ENCODE results near the gene DCANP1. TPM values are rescaled to one million over a fixed set of nuclear protein-coding genes. Genes with fewer than 3 reads are reported as not detected.

Gene DCANP1
- total and polyA plus RNA-seq, 2 donors (not counting 1 experiment from before 2014, with no cell fraction given), result not detected

- CTCF ChIA-PET, result interaction anchor here (1.0 kb wide), 1 partner anchor 19 kb away, joined by 3 read pairs; no protein-coding TSS in a partner anchor
- H3K4me3 Mint-ChIP-seq, result no peak overlapping the region
- H3K27ac Mint-ChIP-seq, result no peak overlapping the region
Measured at GRCh38 chr5:135395451-135395850, 51.7 kb downstream of the DCANP1 start.

More at GRCh38 chr5:135395451-135395850, 51.7 kb downstream of the DCANP1 start:
- no peaks in the 10 kb centered on the region for H3K27me3 Mint-ChIP-seq
- H3K36me3 ChIP-seq (replicated peaks in 1 of 2; ENCODE audit: control extremely low read depth in 1 of 2, control insufficient read depth in 1 of 2, extremely low read depth in 1 of 2, insufficient read depth in 2 of 2, low read length in 1 of 2), result peaks cover 0 to 6% of the 10 kb centered on the region in 2 experiments
- no peak for DNase-seq
- POLR2A ChIA-PET, result no interaction called here
- intact Hi-C loops (cut with micrococcal nuclease), result loop anchor here (5.0 kb wide), 1 partner anchor 737 kb away; the partner anchor contains the start of gene SMAD5
- peaks cover 0 to 7% (median 0%) of the 10 kb centered on the region in 3 donors for H3K9me3 ChIP-seq (ENCODE audit: control extremely low read depth in 1 of 3, control insufficient read depth in 2 of 3, insufficient read depth in 1 of 3, low read length in 2 of 3)
- ATAC-seq (ENCODE audit: low read depth), result no peak
- H3K4me1 Mint-ChIP-seq, result peaks cover 76% of the 10 kb centered on the region
- H4K20me1 ChIP-seq (ENCODE audit: control insufficient read depth, insufficient read depth, low read length, poor library complexity, severe bottlenecking), result peaks cover 49% of the 10 kb centered on the region
- peaks cover 84% of the 10 kb centered on the region for H3K79me2 ChIP-seq (ENCODE audit: control insufficient read depth, insufficient read depth, low read length)
- peak overlapping the region in 1 of 5 experiments; percentile 12 for H3K4me3 ChIP-seq (ENCODE audit: control extremely low read depth in 1 of 5, extremely low read depth in 1 of 5, insufficient read depth in 1 of 5, low read depth in 2 of 5, low read length in 4 of 5)
- no peaks in the 10 kb centered on the region for H3K9me3 Mint-ChIP-seq (ENCODE audit: insufficient read depth)
- no peaks in the 10 kb centered on the region for H3K27me3 ChIP-seq (replicated peaks in 1 of 4; ENCODE audit: control extremely low read depth in 1 of 4, control insufficient read depth in 3 of 4, insufficient read depth in 4 of 4, low read length in 3 of 4)
- no peak overlapping the region for H3K4me2 ChIP-seq (replicated peaks; ENCODE audit: low read depth, low read length, poor library complexity, severe bottlenecking)
- H2AFZ ChIP-seq (ENCODE audit: insufficient read depth, low read depth, low read length, poor library complexity, severe bottlenecking), result no peak overlapping the region
- H3K4me1 ChIP-seq (ENCODE audit: control insufficient read depth in 2 of 2, insufficient read depth in 2 of 2, low read length in 2 of 2), result peaks cover 45 to 62% of the 10 kb centered on the region in 2 donors
- H3K27ac ChIP-seq (ENCODE audit: low read length in 2 of 2), result no peak overlapping the region
- 57% methylated on average over 5 of the region's 5 CpGs for WGBS (ENCODE audit: insufficient coverage)
- H3K9ac ChIP-seq (ENCODE audit: low read length), result no peak overlapping the region
- TF ChIP-seq CTCF (IDR thresholded peaks at IDR 0.05) (no peak), EZH2 (IDR thresholded peaks at IDR 0.05; ENCODE audit: borderline replicate concordance, insufficient read depth, low read depth, low read length, poor library complexity, severe bottlenecking) (no peak)

Small RNA genes lying within 50 kb of the gene (small RNA-seq; reads per million reads assigned to genes)
- gene DCANP1 (ENCODE audit: insufficient read length, low read depth, low replicate concordance), result not detected

Other genes with a start within 250 kb of the DCANP1 start
- 99.7 and 100.0 TPM in 2 replicates for gene MACROH2A1, start 48.1 kb downstream of the DCANP1 start, total RNA-seq
- 80.1 and 95.1 TPM in 2 replicates for gene MACROH2A1, start 48.1 kb downstream of the DCANP1 start, polyA plus RNA-seq
- not detected in 2 replicates for gene TIFAB, start 5.0 kb upstream of the DCANP1 start, total RNA-seq
- gene TIFAB, start 5.0 kb upstream of the DCANP1 start, polyA plus RNA-seq, result 0.03 TPM in 1 of 2 replicates, not detected in the other
- gene NEUROG1, start 88.6 kb upstream of the DCANP1 start, total RNA-seq, result not detected in 2 replicates
- gene NEUROG1, start 88.6 kb upstream of the DCANP1 start, polyA plus RNA-seq, result not detected in 2 replicates
- gene CXCL14, start 131.6 kb upstream of the DCANP1 start, total RNA-seq, result not detected in 2 replicates
- gene CXCL14, start 131.6 kb upstream of the DCANP1 start, polyA plus RNA-seq, result not detected in 2 replicates

Data from B cell (primary cell).